HepG2 (cell line): Measurements from ENCODE around the gene SCAMP3. TPM values are rescaled to one million over a fixed set of nuclear protein-coding genes. Genes with fewer than 3 reads are reported as not detected.

Source experiments
- ATAC-seq: fragments of 200-7000 bp; cut with Tn5 transposase; 3 replicates; pipeline ENCODE4 v1.9.1; 2020; ENCODE audit warnings: mild to moderate bottlenecking, moderate library complexity
- BruUV-seq: library from RNA; stranded (reverse); fragments of 400-500 nt; replicated peaks from 2 replicates; lab custom pipeline; 2021; lab: Mats Ljungman, UMichigan
- CTCF ChIA-PET: fragments of 300-600 bp; formaldehyde crosslinking; extraction: SDS; loops from one replicate; lab custom pipeline; 2021; ENCODE audit warnings: low total read pairs, inconsistent platforms, low intra/inter-chr PET ratio; lab: Yijun Ruan, JAX
- POLR2A ChIA-PET: fragments of 350-600 bp; sonication (Branson Sonifier 250); formaldehyde crosslinking; loops from one replicate; lab custom pipeline; 2020; ENCODE audit warnings: antibody characterized with exemption, inconsistent platforms; lab: Yijun Ruan, JAX
- DNase-seq: peaks from one replicate; pipeline ENCODE4 v3.0.0-alpha.2; 2015; ENCODE audit warnings: low spot score
- FAIRE-seq: peaks from 3 replicates; lab custom pipeline; 2011; peaks lifted over from hg19 to GRCh38; lab: Jason Lieb, UNC
- H2AFZ ChIP-seq: one replicate; pipeline ENCODE4 v1.6.1; 2011; ENCODE audit warnings: low read length, inconsistent platforms
- H3K27ac ChIP-seq: fragments of 300-600 bp; 3 replicates; pipeline ENCODE4 v1.8.0; 2011; ENCODE audit warnings: mixed run types, mild to moderate bottlenecking, mixed read lengths, low read length, inconsistent platforms; ENCODE audit not compliant: insufficient read depth; ENCODE audit errors: extremely low read length
- H3K27me3 ChIP-seq, 2 experiments: fragments of 200-600 bp in 1 of 2; 2 replicates in 1 of 2; 3 replicates in 1 of 2; pipeline versions ENCODE4 v1.6.0 to v1.8.0; 2011; ENCODE audit warnings: low read length in 2 of 2, mild to moderate bottlenecking in 2 of 2, moderate library complexity in 2 of 2, inconsistent platforms in 1 of 2; ENCODE audit not compliant: insufficient read depth in 2 of 2, control insufficient read depth in 1 of 2
- H3K36me3 ChIP-seq, 2 experiments: fragments of 200-600 bp in 1 of 2; replicated peaks in 1 of 2; 2 replicates in 1 of 2; 3 replicates in 1 of 2; pipeline versions ENCODE4 v1.5.1 to v1.8.0; 2011; ENCODE audit warnings: low read length in 2 of 2, inconsistent platforms in 1 of 2; ENCODE audit not compliant: insufficient read depth in 2 of 2, control insufficient read depth in 1 of 2
- H3K4me1 ChIP-seq: 2 replicates; pipeline ENCODE4 v1.5.1; 2012; ENCODE audit warnings: low read length, inconsistent platforms; ENCODE audit not compliant: insufficient read depth
- H3K4me2 ChIP-seq: 2 replicates; pipeline ENCODE4 v1.6.0; 2011; ENCODE audit warnings: low read depth, low read length, inconsistent platforms
- H3K4me3 ChIP-seq, 3 experiments: fragments of 200-600 bp in 1 of 3; sonication (generic), shearing (Covaris generic) in 1 of 3; replicated peaks in 1 of 3; 2 replicates each; pipeline ENCODE4 v1.5.1; 2011 to 2016; ENCODE audit warnings: low read length in 3 of 3, inconsistent platforms in 2 of 3, low read depth in 2 of 3, mild to moderate bottlenecking in 2 of 3, control low read depth in 1 of 3, mixed read lengths in 1 of 3; ENCODE audit not compliant: insufficient read depth in 1 of 3
- H3K79me2 ChIP-seq: one replicate; pipeline ENCODE4 v1.6.1; 2011; ENCODE audit warnings: low read length, inconsistent platforms; ENCODE audit not compliant: insufficient read depth
- H3K9ac ChIP-seq: 2 replicates; pipeline ENCODE4 v1.6.0; 2011; ENCODE audit warnings: mild to moderate bottlenecking, low read depth, low read length, inconsistent platforms; ENCODE audit not compliant: insufficient read depth
- H3K9me3 ChIP-seq: 2 replicates; pipeline ENCODE4 v1.5.1; 2012; ENCODE audit warnings: mild to moderate bottlenecking, low read length
- H4K20me1 ChIP-seq: 2 replicates; pipeline ENCODE4 v1.6.0; 2011; ENCODE audit warnings: inconsistent platforms, mild to moderate bottlenecking, low read length, moderate library complexity; ENCODE audit not compliant: insufficient read depth
- BRCA1 ChIP-seq: sonication (generic); formaldehyde crosslinking; IDR thresholded peaks from 2 replicates; pipeline ENCODE4 v1.4.0; 2020; ENCODE audit warnings: missing genetic modification reagents
- ETV6 ChIP-seq: sonication (generic); formaldehyde crosslinking; conservative IDR thresholded peaks from 2 replicates; pipeline ENCODE4 v1.4.0; 2020; ENCODE audit warnings: missing genetic modification reagents
- GZF1 ChIP-seq: sonication (generic); formaldehyde crosslinking; IDR thresholded peaks from 2 replicates; pipeline ENCODE4 v1.5.1; 2020; ENCODE audit warnings: mild to moderate bottlenecking, missing genetic modification reagents
- HDAC1 ChIP-seq: sonication (generic); formaldehyde crosslinking; IDR thresholded peaks from 2 replicates; pipeline ENCODE4 v1.5.1; 2020; ENCODE audit warnings: mild to moderate bottlenecking, missing genetic modification reagents
- JARID2 ChIP-seq: sonication (generic); formaldehyde crosslinking; IDR thresholded peaks from 2 replicates; pipeline ENCODE4 v1.8.1; 2023; ENCODE audit warnings: missing genetic modification reagents, inconsistent platforms; ENCODE audit not compliant: insufficient replicate concordance
- JDP2 ChIP-seq: sonication (generic); formaldehyde crosslinking; IDR thresholded peaks from 2 replicates; pipeline ENCODE4 v1.8.1; 2022; ENCODE audit warnings: missing genetic modification reagents, borderline replicate concordance
- SIX1 ChIP-seq: sonication (generic); formaldehyde crosslinking; IDR thresholded peaks from 2 replicates; pipeline ENCODE4 v1.4.0; 2020; ENCODE audit warnings: missing genetic modification reagents, borderline replicate concordance
- TMF1 ChIP-seq: sonication (generic); formaldehyde crosslinking; IDR thresholded peaks from 2 replicates; pipeline ENCODE4 v1.8.1; 2022; ENCODE audit warnings: low read depth, missing genetic modification reagents
- ZNF17 ChIP-seq: sonication (generic); formaldehyde crosslinking; IDR thresholded peaks from 2 replicates; pipeline ENCODE4 v1.5.0; 2020; ENCODE audit warnings: mild to moderate bottlenecking, missing genetic modification reagents
- ZNF34 ChIP-seq: sonication (generic); formaldehyde crosslinking; IDR thresholded peaks from 2 replicates; pipeline ENCODE4 v1.4.0; 2020; ENCODE audit warnings: mild to moderate bottlenecking, missing genetic modification reagents, borderline replicate concordance
- ZNF510 ChIP-seq: sonication (generic); formaldehyde crosslinking; IDR thresholded peaks from 2 replicates; pipeline ENCODE4 v1.4.0; 2020; ENCODE audit warnings: low read depth, mild to moderate bottlenecking, missing genetic modification reagents
- ZNF775 ChIP-seq: sonication (generic); formaldehyde crosslinking; IDR thresholded peaks from 2 replicates; pipeline ENCODE4 v1.4.0; 2020; ENCODE audit warnings: missing genetic modification reagents, mild to moderate bottlenecking, moderate library complexity, borderline replicate concordance
- ZUFSP ChIP-seq: sonication (generic); formaldehyde crosslinking; IDR thresholded peaks from 2 replicates; pipeline ENCODE4 v1.9.0; 2021; ENCODE audit warnings: missing genetic modification reagents, mild to moderate bottlenecking, borderline replicate concordance
- WGBS: methylation state at CpG from one replicate; pipeline ENCODE4 v1.1.6; 2017; ENCODE audit warnings: low lambda C conversion rate; 5-methylcytosine and 5-hydroxymethylcytosine counted together
- in situ Hi-C: cut with HindIII; loops from 2 replicates; pipeline ENCODE4 v1.10.0; 2017; ENCODE audit warnings: low pct_unique_long_range_greater_than_20kb; ENCODE audit not compliant: extremely low pct_ligation_motif_present
- intact Hi-C: fragments of 100-400 bp; cut with micrococcal nuclease; formaldehyde crosslinking; loops from one replicate; pipeline ENCODE4 v1.10.0; 2022; ENCODE audit not compliant: unreplicated experiment
- polyA plus RNA-seq, 8 experiments: library from polyadenylated mRNA; depleted of rRNA in 3 of 8; stranded (reverse) in 7 of 8; unstranded in 1 of 8; fragments of >200 nt; fragmentation: Illumina TruSeq in 4 of 8; extraction: Trizol in 4 of 8; gene quantifications; 2 replicates each; pipeline versions ENCODE4 v1.2.1 to v1.2.3, GENCODE V29; 2011 to 2016; ENCODE audit warnings: low read depth in 4 of 8, missing spikeins in 1 of 8, mixed read lengths in 1 of 8; ENCODE audit not compliant: insufficient read depth in 1 of 8
- total RNA-seq, 5 experiments: library from RNA; depleted of rRNA; stranded (reverse); fragments of >200 nt; fragmentation: Illumina TruSeq; extraction: Trizol; gene quantifications; 2 replicates each; pipeline ENCODE4 v1.2.3, GENCODE V29; 2016; ENCODE audit warnings: low read depth in 1 of 5
- TF ChIP-seq, protein P1 (sequence below): sonication (generic); formaldehyde crosslinking; IDR thresholded peaks from 2 replicates; pipeline ENCODE4 v1.8.1; 2023; ENCODE audit warnings: mild to moderate bottlenecking, missing genetic modification reagents
- TF ChIP-seq, protein P2 (sequence below): sonication (generic); formaldehyde crosslinking; IDR thresholded peaks from 2 replicates; pipeline ENCODE4 v1.4.0; 2020; ENCODE audit warnings: missing genetic modification reagents, borderline replicate concordance

The SCAMP3 gene
- total and polyA plus RNA-seq, 2 of the 13 experiments (the other 11 are each of a cell fraction or from before 2014, with no cell fraction given) = 46.8 to 83.3 TPM

DNA sequence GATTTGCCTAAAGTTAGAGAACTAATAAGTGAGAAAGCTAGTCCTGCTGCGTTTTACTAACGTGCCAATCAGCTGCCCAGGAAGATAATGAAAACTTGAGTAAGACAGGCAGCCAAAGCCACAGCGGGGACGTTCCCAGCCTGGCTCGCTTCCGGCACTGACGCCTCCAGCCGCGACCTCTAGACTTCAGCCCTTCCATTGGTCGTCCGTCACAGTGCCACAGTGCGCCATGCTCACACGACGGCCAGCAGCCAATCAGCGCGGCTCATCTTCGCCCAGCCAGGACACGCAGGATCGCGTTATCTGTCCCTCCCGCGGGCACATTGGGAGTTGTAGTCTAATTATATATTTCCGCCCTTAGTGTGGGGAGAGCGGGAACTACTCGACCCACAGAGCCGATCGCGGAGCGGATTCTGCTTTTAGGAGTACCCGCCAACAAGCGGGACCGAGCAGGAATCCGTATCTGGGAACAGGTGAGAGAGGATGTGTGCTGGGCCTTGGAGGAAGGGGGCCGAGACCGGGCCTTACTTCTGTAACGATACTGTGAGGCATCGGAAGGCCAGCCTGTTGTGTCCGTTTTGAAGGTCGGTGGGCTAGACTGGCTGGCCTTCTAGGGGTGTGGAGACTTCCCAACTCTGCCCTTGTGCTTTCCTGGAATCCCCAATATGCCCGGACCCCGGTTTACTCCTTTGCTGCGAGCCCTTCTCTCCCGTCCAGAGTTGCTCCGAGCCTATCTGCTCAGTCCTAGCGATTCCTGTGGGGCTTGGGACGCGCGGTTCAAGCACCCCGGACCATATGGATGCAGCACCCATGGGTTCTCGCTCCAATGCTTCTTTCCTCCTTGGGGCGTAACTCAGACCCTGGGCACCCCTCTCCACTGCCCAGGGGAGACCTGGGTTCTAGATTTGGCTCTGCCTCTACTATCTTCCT, 46.6 kb upstream of the SCAMP3 start, which contains the start of gene FDPS:
TSS of gene FDPS (plus strand) at position 374 of the 930 bp plus-strand sequence. CDS start 924 bp downstream, outside the sequence.
- Histone ChIP-seq H3K36me3 (peaks cover 5 to 14% of the 10 kb centered on the region in 2 experiments; a peak in 4 of 5 replicates), H3K4me2 (peak within 1 kb of the TSS; percentile 77), H3K9ac (peak within 1 kb of the TSS; percentile 98), H4K20me1 (peaks cover 14% of the 10 kb centered on the region), H3K27me3 (no peaks in the 10 kb centered on the region; a peak in 1 of 5 replicates), H3K9me3 (no peaks in the 10 kb centered on the region), H3K27ac (peak within 1 kb of the TSS; percentile 83), H3K4me1 (peaks cover 84% of the 10 kb centered on the region), H2AFZ (no peak within 1 kb of the TSS), H3K4me3 (peak within 1 kb of the TSS; percentile 92 to 95 (median 94)), H3K79me2 (peaks cover 58% of the 10 kb centered on the region)
- intact Hi-C loops (loop anchor here (1.0 to 10.0 kb wide), 4 partner anchors 15 to 104 kb away; partner anchors contain the start of genes ENTREP3, HCN3, MTX1 and THBS3), in situ Hi-C loops (loop anchor here (10.0 kb wide), 1 partner anchor 54 kb away; the partner anchor contains the start of gene ENTREP3)
- ChIA-PET CTCF (interaction anchor here (3.0 to 3.7 kb wide), 2 partner anchors 31 to 58 kb away, joined by 35 to 36 read pairs; partner anchors contain the start of gene HCN3), POLR2A (interaction anchor here (0.7 to 5.5 kb wide), 12 partner anchors 8 to 254 kb away, joined by 3 to 51 read pairs (median 7); partner anchors contain the start of genes ASH1L, CLK2, ENTREP3 and HCN3)
- TSS peak; percentile 91 for BruUV-seq
- FAIRE-seq (peak; percentile 98), ATAC-seq (peak; percentile 92), DNase-seq (peak; percentile 97)
- under 1% methylated on average over 36 of the region's 51 CpGs for WGBS
- TF ChIP-seq, protein P1, sequence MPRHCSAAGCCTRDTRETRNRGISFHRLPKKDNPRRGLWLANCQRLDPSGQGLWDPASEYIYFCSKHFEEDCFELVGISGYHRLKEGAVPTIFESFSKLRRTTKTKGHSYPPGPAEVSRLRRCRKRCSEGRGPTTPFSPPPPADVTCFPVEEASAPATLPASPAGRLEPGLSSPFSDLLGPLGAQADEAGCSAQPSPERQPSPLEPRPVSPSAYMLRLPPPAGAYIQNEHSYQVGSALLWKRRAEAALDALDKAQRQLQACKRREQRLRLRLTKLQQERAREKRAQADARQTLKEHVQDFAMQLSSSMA (CRISPR knock-in tag) = no peak
- TF ChIP-seq ZNF34 (no peak), TMF1 (0 out of 2 replicates have a peak, but pooled peaks have one; percentile 38), ZNF510 (CRISPR knock-in tag) (no peak), BRCA1 (CRISPR knock-in tag) (no peak), JARID2 (CRISPR knock-in tag) (no peak), SIX1 (CRISPR knock-in tag) (0 out of 2 replicates have a peak, but pooled peaks have one; percentile 8), ZUFSP (no peak), GZF1 (CRISPR knock-in tag) (no peak), ZNF17 (CRISPR knock-in tag) (0 out of 2 replicates have a peak, but pooled peaks have one; percentile 26), HDAC1 (CRISPR knock-in tag) (peak; percentile 68; the same call in 1 of the 2 replicates), ETV6 (CRISPR knock-in tag) (no peak), ZNF775 (CRISPR knock-in tag) (no peak; the same call in 1 of the 2 replicates), JDP2 (CRISPR knock-in tag) (no peak)
- TF ChIP-seq, protein P2, sequence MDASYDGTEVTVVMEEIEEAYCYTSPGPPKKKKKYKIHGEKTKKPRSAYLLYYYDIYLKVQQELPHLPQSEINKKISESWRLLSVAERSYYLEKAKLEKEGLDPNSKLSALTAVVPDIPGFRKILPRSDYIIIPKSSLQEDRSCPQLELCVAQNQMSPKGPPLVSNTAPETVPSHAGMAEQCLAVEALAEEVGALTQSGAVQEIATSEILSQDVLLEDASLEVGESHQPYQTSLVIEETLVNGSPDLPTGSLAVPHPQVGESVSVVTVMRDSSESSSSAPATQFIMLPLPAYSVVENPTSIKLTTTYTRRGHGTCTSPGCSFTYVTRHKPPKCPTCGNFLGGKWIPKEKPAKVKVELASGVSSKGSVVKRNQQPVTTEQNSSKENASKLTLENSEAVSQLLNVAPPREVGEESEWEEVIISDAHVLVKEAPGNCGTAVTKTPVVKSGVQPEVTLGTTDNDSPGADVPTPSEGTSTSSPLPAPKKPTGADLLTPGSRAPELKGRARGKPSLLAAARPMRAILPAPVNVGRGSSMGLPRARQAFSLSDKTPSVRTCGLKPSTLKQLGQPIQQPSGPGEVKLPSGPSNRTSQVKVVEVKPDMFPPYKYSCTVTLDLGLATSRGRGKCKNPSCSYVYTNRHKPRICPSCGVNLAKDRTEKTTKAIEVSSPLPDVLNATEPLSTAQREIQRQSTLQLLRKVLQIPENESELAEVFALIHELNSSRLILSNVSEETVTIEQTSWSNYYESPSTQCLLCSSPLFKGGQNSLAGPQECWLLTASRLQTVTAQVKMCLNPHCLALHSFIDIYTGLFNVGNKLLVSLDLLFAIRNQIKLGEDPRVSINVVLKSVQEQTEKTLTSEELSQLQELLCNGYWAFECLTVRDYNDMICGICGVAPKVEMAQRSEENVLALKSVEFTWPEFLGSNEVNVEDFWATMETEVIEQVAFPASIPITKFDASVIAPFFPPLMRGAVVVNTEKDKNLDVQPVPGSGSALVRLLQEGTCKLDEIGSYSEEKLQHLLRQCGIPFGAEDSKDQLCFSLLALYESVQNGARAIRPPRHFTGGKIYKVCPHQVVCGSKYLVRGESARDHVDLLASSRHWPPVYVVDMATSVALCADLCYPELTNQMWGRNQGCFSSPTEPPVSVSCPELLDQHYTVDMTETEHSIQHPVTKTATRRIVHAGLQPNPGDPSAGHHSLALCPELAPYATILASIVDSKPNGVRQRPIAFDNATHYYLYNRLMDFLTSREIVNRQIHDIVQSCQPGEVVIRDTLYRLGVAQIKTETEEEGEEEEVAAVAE = peak; percentile 100
